H9 (cell line): ENCODE results near the gene PAEP. TPM values are rescaled to one million over a fixed set of nuclear protein-coding genes. Genes with fewer than 3 reads are reported as not detected.
A peak's percentile ranks its signal among the peaks of the same experiment; 100 is the strongest.

Experiments
- DNase-seq: peaks from one replicate; pipeline ENCODE4 v3.0.0-alpha.2; 2017
- H2AFZ ChIP-seq: one replicate; pipeline ENCODE4 v1.6.1; 2013; ENCODE audit warnings: mild to moderate bottlenecking, low read length, control low read depth, moderate library complexity
- H2AK5ac ChIP-seq: 2 replicates; pipeline ENCODE4 v1.6.1; 2013; ENCODE audit warnings: low read length, control low read depth, mixed read lengths; ENCODE audit not compliant: insufficient read length
- H2BK120ac ChIP-seq: one replicate; pipeline ENCODE4 v1.6.1; 2013; ENCODE audit warnings: low read depth, mild to moderate bottlenecking, low read length, control low read depth, inconsistent platforms; ENCODE audit not compliant: poor library complexity, severe bottlenecking
- H2BK12ac ChIP-seq: 2 replicates; pipeline ENCODE4 v1.6.1; 2013; ENCODE audit warnings: low read length, control low read depth, mixed read lengths, low read depth; ENCODE audit not compliant: insufficient read length
- H2BK15ac ChIP-seq: 2 replicates; pipeline ENCODE4 v1.6.1; 2013; ENCODE audit warnings: low read depth, low read length, control low read depth
- H2BK20ac ChIP-seq: one replicate; pipeline ENCODE4 v1.6.1; 2013; ENCODE audit warnings: low read depth, mild to moderate bottlenecking, low read length, control low read depth, inconsistent platforms; ENCODE audit not compliant: poor library complexity, severe bottlenecking
- H2BK5ac ChIP-seq: 2 replicates; pipeline ENCODE4 v1.6.1; 2013; ENCODE audit warnings: low read length, control low read depth, mixed read lengths; ENCODE audit not compliant: insufficient read length
- H3K14ac ChIP-seq: 2 replicates; pipeline ENCODE4 v1.6.1; 2013; ENCODE audit warnings: low read length, control low read depth; ENCODE audit not compliant: insufficient read depth
- H3K18ac ChIP-seq: 2 replicates; pipeline ENCODE4 v1.6.1; 2013; ENCODE audit warnings: low read depth, mild to moderate bottlenecking, mixed read lengths, low read length, control low read depth; ENCODE audit not compliant: insufficient read length
- H3K23ac ChIP-seq: 2 replicates; pipeline ENCODE4 v1.6.1; 2013; ENCODE audit warnings: low read length, control low read depth, mixed read lengths, low read depth; ENCODE audit not compliant: insufficient read length
- H3K23me2 ChIP-seq: 2 replicates; pipeline ENCODE4 v1.6.1; 2013; ENCODE audit warnings: low read depth, mild to moderate bottlenecking, mixed read lengths, low read length, control low read depth; ENCODE audit not compliant: insufficient read length, poor library complexity, severe bottlenecking
- H3K27ac ChIP-seq: 2 replicates; pipeline ENCODE4 v1.5.1; 2013; ENCODE audit warnings: low read length, control low read depth, mixed read lengths, low read depth; ENCODE audit not compliant: insufficient read length
- H3K27me3 ChIP-seq: 2 replicates; pipeline ENCODE4 v1.6.1; 2013; ENCODE audit warnings: low read length, control low read depth, inconsistent platforms; ENCODE audit not compliant: insufficient read depth
- H3K4ac ChIP-seq: 2 replicates; pipeline ENCODE4 v1.6.1; 2013; ENCODE audit warnings: low read depth, mild to moderate bottlenecking, control low read depth, inconsistent platforms, low read length, moderate library complexity
- H3K4me1 ChIP-seq: 2 replicates; pipeline ENCODE4 v1.6.1; 2013; ENCODE audit warnings: low read length, control low read depth, inconsistent platforms; ENCODE audit not compliant: insufficient read depth
- H3K4me2 ChIP-seq: 2 replicates; pipeline ENCODE4 v1.6.1; 2013; ENCODE audit warnings: low read length, control low read depth, mixed read lengths; ENCODE audit not compliant: insufficient read length, insufficient read depth
- H3K56ac ChIP-seq: 2 replicates; pipeline ENCODE4 v1.6.1; 2013; ENCODE audit warnings: low read depth, mild to moderate bottlenecking, mixed read lengths, low read length, control low read depth; ENCODE audit not compliant: insufficient read length
- H3K79me1 ChIP-seq: 2 replicates; pipeline ENCODE4 v1.6.1; 2013; ENCODE audit warnings: low read depth, mild to moderate bottlenecking, moderate library complexity, low read length, control low read depth, inconsistent platforms; ENCODE audit not compliant: insufficient read depth, poor library complexity, severe bottlenecking
- H3K79me2 ChIP-seq: 2 replicates; pipeline ENCODE4 v1.6.1; 2013; ENCODE audit warnings: low read length, control low read depth, inconsistent platforms; ENCODE audit not compliant: insufficient read depth
- H3K9ac ChIP-seq: 2 replicates; pipeline ENCODE4 v1.6.1; 2013; ENCODE audit warnings: low read length, control low read depth, mixed read lengths; ENCODE audit not compliant: insufficient read length; ENCODE audit errors: extremely low read depth
- H3K9me3 ChIP-seq: one replicate; pipeline ENCODE4 v1.6.1; 2013; ENCODE audit warnings: low read depth, low read length, inconsistent platforms; ENCODE audit not compliant: control insufficient read depth
- H3T11ph ChIP-seq: one replicate; pipeline ENCODE4 v1.6.1; 2013; ENCODE audit warnings: mild to moderate bottlenecking, low read length, control low read depth, inconsistent platforms
- H4K20me1 ChIP-seq: one replicate; pipeline ENCODE4 v1.6.1; 2013; ENCODE audit not compliant: control insufficient read depth, insufficient read length, insufficient read depth
- H4K5ac ChIP-seq: 2 replicates; pipeline ENCODE4 v1.6.1; 2013; ENCODE audit warnings: low read depth, mild to moderate bottlenecking, mixed read lengths, low read length, control low read depth; ENCODE audit not compliant: insufficient read length
- H4K8ac ChIP-seq: replicated peaks from 2 replicates; pipeline ENCODE4 v1.6.1; 2013; ENCODE audit warnings: low read length, control low read depth, mixed read lengths, low read depth; ENCODE audit not compliant: insufficient read length
- H4K91ac ChIP-seq: 2 replicates; pipeline ENCODE4 v1.6.1; 2013; ENCODE audit warnings: low read depth, mild to moderate bottlenecking, moderate library complexity, mixed read lengths, low read length, control low read depth; ENCODE audit not compliant: insufficient read length
- H3K27ac Mint-ChIP-seq, 3 experiments: 2 replicates in 2 of 3; 3 replicates in 1 of 3; pipeline ENCODE4 v1.8.0; 2020 to 2021; ENCODE audit warnings: mixed read lengths in 3 of 3, mild to moderate bottlenecking in 1 of 3, moderate library complexity in 1 of 3
- H3K27me3 Mint-ChIP-seq: 2 replicates; pipeline ENCODE4 v1.8.0; 2021; ENCODE audit warnings: low read depth, mild to moderate bottlenecking, moderate library complexity, mixed read lengths
- H3K36me3 Mint-ChIP-seq, 3 experiments: 2 replicates in 2 of 3; 3 replicates in 1 of 3; pipeline ENCODE4 v1.8.0; 2020 to 2021; ENCODE audit warnings: low read depth in 3 of 3, mixed read lengths in 3 of 3; ENCODE audit not compliant: insufficient read depth in 1 of 3
- H3K4me1 Mint-ChIP-seq, 2 experiments: 2 replicates each; pipeline ENCODE4 v1.8.0; 2020; ENCODE audit warnings: mixed read lengths in 2 of 2
- H3K4me3 Mint-ChIP-seq, 2 experiments: 2 replicates in 1 of 2; 3 replicates in 1 of 2; pipeline ENCODE4 v1.8.0; 2020 to 2021; ENCODE audit warnings: mild to moderate bottlenecking in 2 of 2, mixed read lengths in 2 of 2, moderate library complexity in 1 of 2
- H3K9me3 Mint-ChIP-seq, 2 experiments: 2 replicates in 1 of 2; 3 replicates in 1 of 2; pipeline ENCODE4 v1.8.0; 2020; ENCODE audit warnings: mild to moderate bottlenecking in 2 of 2, mixed read lengths in 2 of 2, moderate library complexity in 1 of 2
- WGBS: extraction: QIAGEN DNeasy Blood & Tissue Kit; methylation state at CpG from one replicate; pipeline ENCODE4 v1.1.7; 2013; ENCODE audit warnings: missing lambda C conversion rate, low lambda C conversion rate, mixed read lengths; ENCODE audit not compliant: insufficient read length; ENCODE audit errors: extremely low coverage; 5-methylcytosine and 5-hydroxymethylcytosine counted together
- total RNA-seq: library from RNA; stranded (reverse); gene quantifications from 2 replicates; pipeline ENCODE4 v1.2.1, GENCODE V29; 2021
- TF ChIP-seq, protein P1 (sequence below): fragments of 200-600 bp; sonication (generic); conservative IDR thresholded peaks from 3 replicates; pipeline ENCODE4 v1.8.0; 2021; ENCODE audit warnings: antibody characterized with exemption, mild to moderate bottlenecking

Gene PAEP
- total RNA-seq, 1 experiment from 2014 or later: not detected

DNA sequence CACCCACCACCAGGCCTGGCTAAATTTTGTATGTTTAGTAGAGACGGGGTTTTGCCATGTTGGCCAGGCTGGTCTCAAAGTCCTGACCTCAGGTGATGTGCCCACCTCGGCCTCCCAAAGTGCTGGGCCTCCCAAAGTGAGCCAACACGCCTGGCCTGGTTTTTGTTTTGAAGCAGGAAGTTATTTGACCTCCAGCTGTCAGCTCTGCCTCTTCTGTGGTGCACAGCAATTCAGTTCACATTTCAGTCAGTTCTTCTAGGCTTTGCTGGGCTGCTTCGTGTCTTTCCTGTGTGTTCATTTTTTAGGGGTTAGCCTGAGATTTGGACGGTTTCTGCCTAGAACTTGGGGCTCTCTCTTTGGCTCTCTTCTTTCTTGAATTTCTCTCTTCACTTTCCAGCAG lies 31.4 kb upstream of the PAEP start:
- Mint-ChIP-seq H3K36me3 (no peaks in the 10 kb centered on the region), H3K27ac (peak overlapping the region in 1 of 3 experiments; percentile 34; a peak in 1 of 7 replicates), H3K9me3 (no peaks in the 10 kb centered on the region), H3K4me3 (no peak overlapping the region), H3K4me1 (peaks cover 11 to 17% of the 10 kb centered on the region in 2 experiments), H3K27me3 (peaks cover 4% of the 10 kb centered on the region)
- no peak overlapping the region for H4K91ac ChIP-seq
- H2BK120ac ChIP-seq: no peak overlapping the region
- no peak overlapping the region for H4K8ac ChIP-seq
- no peaks in the 10 kb centered on the region for H3K27me3 ChIP-seq
- no peak overlapping the region for H3T11ph ChIP-seq
- no peaks in the 10 kb centered on the region for H3K23me2 ChIP-seq
- no peaks in the 10 kb centered on the region; the same call in 1 of the 2 replicates for H3K4me1 ChIP-seq
- no peaks in the 10 kb centered on the region for H3K9me3 ChIP-seq
- H3K14ac ChIP-seq: no peak overlapping the region
- no peak overlapping the region for H3K18ac ChIP-seq
- no peaks in the 10 kb centered on the region for H4K20me1 ChIP-seq
- H4K5ac ChIP-seq: no peak overlapping the region
- no peak overlapping the region for H2AK5ac ChIP-seq
- no peak overlapping the region for H3K9ac ChIP-seq
- no peak overlapping the region for H2BK12ac ChIP-seq
- no peak overlapping the region for H3K27ac ChIP-seq
- no peak overlapping the region for H3K4me2 ChIP-seq
- no peaks in the 10 kb centered on the region for H3K79me1 ChIP-seq
- TF ChIP-seq, protein P1, sequence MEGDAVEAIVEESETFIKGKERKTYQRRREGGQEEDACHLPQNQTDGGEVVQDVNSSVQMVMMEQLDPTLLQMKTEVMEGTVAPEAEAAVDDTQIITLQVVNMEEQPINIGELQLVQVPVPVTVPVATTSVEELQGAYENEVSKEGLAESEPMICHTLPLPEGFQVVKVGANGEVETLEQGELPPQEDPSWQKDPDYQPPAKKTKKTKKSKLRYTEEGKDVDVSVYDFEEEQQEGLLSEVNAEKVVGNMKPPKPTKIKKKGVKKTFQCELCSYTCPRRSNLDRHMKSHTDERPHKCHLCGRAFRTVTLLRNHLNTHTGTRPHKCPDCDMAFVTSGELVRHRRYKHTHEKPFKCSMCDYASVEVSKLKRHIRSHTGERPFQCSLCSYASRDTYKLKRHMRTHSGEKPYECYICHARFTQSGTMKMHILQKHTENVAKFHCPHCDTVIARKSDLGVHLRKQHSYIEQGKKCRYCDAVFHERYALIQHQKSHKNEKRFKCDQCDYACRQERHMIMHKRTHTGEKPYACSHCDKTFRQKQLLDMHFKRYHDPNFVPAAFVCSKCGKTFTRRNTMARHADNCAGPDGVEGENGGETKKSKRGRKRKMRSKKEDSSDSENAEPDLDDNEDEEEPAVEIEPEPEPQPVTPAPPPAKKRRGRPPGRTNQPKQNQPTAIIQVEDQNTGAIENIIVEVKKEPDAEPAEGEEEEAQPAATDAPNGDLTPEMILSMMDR: no peak
- no peak overlapping the region for H3K4ac ChIP-seq
- DNase-seq: no peak
- H2AFZ ChIP-seq: no peak overlapping the region
- no peak overlapping the region for H2BK5ac ChIP-seq
- H3K56ac ChIP-seq: no peak overlapping the region
- no peak overlapping the region for H2BK20ac ChIP-seq
- H2BK15ac ChIP-seq: no peak overlapping the region
- no CpG with 5 or more reads among the region's 5 CpGs for WGBS
- H3K23ac ChIP-seq: no peak overlapping the region
- H3K79me2 ChIP-seq: no peaks in the 10 kb centered on the region
